HG02840 (cell line): ENCODE measurements around the gene CHRNG.

ENCODE experiments used
- ATAC-seq: cut with Tn5 transposase; IDR thresholded peaks from one replicate; pipeline ENCODE4 v1.9.1; 2021; ENCODE audit warnings: mild to moderate bottlenecking, moderate library complexity, moderate number of reproducible peaks; ENCODE audit not compliant: unreplicated experiment, low FRiP score

The CHRNG gene

DNA sequence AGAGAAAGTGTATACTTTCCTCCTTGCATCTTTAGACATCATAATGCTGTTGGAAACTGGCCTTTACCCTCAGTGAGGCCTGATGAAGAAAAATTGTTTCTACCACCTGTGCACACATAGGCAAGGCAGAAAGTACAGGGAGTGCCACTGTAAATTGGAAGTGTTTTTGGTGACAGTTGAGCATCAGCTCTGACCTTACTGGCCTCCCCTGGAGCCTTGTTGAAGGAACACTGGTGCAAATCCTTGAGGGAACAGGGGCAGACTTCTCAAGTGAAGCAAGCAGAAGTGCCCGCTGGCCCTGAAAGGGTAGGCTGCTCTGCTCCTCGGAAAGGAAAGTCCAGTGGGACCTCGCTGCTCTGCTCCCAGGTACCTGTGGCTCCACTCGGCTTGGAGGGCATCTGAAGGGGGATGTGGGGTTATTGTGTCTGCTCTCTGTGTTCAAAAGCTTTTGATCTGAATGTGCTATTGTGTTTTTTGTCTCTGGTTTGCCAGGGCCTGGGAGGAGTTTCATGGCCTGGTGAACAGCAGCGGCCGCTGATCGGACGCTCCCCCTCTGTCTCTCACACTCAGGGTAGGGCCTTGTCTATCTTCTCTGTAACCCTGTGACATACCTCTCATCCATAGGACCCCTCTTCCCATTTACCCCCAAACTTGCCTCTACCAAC is 34.4 kb downstream of the CHRNG start:
- no peak for ATAC-seq

DNA sequence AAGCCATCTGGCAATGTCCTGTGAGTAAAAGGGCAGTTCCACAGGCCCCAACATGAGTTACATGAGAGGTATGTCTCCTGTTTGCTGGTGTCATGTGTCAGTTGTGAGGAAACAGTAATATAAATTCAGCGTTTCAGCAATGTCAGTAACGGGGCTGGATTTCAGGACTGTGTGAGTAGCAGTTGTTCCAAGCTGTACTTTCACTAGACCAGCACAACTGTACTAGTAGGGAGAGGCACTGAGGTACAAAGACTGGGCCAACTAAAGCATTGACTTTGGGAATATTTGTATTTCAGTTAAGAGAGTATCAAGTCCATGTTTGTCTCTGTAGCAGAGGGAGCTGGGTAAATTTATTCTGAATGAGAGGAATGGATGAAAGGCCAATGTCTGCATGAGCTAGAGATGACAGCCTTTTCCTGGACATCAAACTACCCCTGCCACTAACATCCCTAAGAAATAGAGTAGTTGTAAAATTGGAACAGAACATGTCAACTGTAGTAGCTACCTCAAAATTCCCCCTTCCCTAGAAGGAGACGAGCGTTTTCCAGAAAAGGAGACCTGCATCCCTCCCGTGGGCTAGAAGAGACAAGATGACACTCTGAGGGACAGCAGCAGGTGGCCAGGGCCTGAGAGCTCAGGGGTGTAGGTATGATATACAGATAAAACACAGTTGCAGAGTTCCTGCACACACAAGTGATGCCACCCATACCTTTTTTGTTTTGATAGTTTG is 35.3 kb downstream of the CHRNG start:
- no peak for ATAC-seq

DNA sequence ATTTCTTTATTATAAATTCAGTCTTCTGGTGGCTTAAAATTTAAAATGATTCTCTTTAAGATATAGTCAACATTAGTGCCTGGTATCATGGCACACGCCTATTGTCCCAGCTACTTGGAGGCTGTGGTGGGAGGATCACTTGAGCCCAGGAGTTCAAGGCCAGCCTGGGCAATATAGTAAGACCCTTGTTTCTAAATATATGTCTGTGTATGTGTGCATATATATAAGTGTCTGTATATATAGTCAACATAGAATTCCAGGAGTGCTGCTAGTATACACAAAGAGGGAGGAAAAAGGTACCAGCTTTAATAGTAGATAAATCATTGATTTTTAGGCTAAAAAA is 35.9 kb downstream of the CHRNG start:
- no peak for ATAC-seq

DNA sequence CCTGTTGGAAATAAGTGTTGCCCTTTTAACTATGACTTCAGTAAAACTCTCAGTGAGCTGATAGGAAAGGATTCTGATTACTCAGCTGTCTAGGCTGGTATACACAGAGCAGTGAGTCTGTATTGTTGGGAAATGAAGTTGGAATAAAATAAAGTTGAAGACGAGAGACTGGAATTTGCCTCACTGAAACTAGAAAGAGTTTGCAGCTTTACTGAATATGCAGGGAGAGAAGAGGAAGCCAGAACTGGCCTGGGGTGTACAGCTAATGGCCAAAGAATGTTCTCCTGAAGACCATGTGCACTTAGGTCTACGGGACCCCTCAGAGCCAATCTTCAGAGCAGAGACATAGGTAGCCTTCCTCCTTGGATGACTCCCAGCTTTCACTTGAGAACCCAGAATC is 37.5 kb downstream of the CHRNG start:
- ATAC-seq, result no peak

DNA sequence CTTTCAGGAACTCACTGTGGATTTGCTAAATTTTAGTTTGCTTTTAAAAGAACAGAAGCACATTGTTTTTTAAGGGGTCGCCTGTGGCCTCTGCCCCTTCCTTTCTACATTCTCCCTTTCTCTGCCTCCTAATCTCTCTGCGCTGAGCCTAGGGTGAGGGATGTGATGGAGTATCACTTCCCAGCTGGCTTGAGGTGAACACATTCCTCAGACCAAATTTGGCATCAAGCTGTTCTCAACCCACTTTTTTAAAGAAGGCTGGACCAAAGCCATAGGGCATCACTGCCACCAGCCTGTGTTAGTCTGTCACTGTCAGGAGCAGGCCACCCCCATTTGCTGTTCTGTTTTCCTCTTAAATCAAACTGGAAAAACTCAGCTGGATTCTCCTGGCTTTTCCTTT is 38.3 kb downstream of the CHRNG start:
- no peak for ATAC-seq

DNA sequence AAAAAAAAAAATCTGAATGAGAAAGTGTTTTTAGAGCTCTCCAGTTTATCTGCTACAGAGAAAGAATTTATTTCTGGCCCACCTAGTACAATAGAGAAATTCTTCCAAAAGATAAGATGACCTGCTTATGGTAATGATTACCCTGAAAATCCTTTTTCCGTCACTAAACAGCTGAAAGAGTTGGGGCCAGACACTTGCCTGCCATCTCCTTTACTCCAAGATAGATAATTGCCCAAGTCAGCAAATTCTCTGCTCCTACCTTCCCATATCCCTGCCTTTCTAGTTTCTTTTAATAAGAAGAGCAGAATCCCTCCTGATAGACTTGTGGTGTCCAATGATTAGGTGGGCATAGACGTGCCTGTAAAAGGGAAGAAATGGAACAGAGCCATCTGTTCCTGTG is 39.1 kb downstream of the CHRNG start:
- ATAC-seq, result no peak

DNA sequence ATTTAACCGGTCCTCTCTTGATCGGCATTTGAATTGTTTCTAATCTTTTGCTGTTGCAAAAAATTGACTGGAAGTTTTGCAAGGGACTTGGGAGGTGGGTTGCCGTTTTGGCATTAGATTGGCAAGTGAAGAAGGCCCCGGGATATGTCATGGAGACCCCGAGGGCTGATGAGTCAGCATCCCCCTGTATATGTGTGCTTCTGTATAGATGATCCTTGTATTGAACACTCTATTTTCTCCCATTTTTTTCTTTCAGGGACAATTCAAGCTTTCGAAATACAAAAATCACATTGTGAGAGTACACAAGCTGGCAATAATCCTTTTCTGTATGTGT is 41.1 kb downstream of the CHRNG start:
- no peak for ATAC-seq

DNA sequence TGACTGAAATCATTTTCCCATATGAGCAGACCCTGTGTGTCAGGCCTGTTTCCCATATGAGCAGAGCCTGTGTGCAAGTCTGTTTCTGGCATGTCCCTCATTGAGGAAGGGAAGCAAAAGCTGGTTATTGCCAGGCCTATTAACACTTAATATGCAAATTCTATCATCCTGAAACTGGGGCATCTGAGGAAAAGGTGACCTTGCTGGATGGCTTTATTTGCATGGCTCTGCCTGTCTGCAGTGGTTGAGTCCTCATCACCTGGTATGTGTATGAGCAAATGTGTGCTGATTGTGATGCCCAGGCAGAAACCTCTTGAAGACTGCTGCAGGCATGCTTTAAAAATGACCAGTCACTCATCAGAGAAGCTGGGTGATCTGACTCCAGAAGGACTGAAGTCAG is 42.2 kb downstream of the CHRNG start:
- no peak for ATAC-seq

DNA sequence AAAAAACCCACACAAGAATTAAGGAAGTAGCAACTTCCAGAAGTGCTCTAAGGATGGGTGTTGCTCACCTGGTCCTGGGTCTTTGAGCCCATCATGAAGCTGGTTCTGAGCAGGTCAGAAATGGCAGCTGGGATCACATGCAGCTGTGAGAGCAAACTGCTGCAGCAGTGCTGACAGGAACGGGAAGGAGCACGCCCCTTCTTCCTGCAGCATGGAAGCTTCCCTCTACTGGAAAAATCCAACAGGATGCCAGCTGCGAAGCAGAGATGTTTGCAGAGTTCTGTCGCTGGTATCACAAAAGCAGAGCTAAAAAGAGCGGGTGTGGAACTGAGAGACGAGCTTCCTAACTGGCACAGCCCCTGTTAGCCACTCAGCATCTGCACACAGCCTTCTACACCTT is 44.7 kb downstream of the CHRNG start:
- ATAC-seq, result no peak

DNA sequence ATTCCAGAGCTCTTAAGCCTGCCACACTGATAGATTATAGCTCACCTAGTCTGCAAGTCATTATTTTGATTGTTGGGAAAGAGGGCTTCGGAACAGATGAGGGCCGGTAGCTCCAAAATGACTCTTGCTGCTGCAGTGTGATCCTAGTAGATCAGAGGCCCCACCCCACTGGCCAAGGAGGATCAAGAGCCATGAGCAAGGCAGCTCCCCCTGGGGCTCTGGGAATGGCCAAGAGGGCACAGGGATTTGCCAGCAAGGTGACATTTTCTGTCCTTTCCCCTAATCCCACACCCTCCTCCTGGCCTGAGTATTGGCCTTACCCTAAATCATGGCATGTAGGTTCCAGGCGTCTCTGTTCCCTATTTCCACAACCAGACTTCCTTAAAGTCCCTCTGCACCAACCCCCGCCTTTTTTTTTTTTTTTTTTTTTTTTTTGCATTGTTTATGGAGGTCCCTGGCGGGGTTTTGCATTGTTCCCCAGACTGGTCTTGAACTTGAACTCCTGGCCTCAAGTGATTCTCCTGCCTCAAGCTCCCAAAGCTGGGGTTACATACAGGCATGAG is 47.5 kb downstream of the CHRNG start:
- ATAC-seq, result no peak

DNA sequence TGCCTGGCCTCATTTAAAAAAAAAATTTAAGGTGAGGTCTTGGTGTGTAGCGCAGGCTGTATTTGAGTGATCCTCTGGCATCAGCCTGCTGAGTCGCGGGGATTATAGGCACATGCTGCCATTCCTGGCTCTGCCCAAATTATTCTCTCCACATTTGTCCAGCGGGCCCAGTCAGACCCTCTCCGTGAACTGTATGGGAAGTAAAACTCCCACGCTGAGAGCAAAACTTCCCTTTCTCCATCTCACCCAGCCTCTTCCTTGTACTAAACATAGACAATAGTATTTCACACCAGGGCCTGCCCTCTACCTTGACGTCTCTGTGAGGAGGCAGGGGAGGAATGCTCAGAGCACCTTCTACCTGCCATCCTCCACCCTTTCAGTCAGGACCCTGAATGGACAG is 48.0 kb downstream of the CHRNG start:
- ATAC-seq, result no peak

DNA sequence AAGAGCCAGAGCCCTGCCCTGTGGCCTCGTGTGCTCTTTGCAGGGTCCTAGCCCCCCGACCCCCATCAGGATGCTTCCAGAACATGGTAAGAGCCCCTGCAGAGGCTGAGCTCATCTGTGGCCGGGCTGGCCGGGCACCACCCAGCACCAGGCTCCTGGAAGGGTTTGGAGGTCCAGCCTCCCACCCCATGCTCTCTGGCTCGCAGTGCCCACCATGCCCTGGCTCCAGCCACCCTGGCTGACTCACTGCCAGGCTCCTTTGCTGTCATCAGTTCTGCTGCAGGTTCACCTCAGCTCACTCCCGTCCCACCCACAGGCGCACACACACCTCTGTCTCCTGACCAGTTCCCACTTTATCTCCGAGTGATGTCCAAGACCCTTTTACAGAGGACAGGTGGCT is 48.5 kb downstream of the CHRNG start:
- ATAC-seq, result no peak

DNA sequence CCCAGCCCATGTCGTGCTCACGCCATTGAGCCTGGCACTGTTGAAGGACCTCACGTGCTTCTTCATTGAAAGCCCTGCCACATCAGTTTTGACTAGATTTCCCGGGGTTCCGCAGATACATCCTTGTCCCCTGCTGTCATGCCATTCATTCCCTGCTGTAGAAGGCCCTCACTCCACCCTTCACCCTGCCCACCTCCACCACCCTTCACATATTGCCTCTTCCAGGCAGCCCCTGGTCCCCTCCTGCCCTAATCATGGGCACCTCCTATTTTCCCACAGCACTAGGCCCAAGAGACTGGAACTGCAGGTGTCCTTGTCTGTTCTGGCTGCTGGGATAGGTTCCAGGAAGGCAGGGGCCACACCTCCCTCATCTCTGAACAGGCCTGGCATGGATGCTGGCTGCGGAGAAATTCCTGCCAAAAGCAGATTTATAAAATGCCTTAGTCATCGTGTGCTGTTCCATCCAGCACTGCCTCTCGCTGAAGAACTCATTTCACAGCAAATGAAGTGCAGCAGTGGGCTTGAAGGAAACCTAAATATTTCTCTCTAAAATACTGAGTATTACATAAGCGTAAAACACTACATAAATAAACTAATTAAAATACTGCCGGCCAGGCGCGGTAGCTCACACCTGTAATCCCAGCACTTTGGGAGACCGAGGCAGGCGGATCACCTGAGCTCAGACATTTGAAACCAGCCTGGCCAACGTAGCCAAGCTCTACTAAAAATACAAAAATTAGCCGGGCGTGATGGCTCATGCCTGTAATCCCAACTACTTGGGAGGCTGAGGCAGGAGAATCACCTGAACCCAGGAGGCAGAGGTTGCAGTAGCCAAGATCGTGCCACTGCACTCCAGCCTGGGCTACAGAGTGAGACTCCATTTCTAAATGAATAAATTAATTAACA is 49.4 kb downstream of the CHRNG start:
- no peak for ATAC-seq

DNA sequence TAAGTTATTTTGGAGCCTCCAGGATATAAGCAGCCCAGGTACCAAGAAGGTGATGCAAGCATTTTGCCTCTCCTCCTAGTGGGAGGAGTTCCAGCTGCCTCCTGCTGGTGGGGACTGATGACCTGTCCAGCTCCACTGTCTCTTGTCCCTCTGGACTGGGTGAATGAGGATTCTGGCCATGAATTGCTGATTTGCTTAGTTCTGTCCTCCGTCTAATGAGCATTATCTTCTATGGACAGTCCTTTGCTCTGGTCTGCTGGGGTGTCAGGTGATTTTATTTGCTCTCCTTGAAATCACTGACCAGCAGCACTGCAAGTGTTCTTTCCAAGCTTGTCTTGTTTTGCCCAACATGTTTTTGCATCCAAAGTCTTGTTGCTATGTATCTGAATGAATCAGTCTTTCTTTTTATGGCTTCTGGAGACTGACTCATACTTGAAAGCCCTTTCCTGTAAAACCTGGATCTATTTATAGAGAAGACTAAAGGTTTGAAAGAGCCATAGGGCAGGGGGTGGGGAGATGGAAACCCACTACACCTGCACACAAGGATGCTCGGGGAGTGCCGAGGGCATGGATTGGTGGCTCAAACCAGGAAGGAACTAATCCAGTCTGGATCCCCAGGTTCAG is 53.4 kb downstream of the CHRNG start:
- no peak for ATAC-seq

DNA sequence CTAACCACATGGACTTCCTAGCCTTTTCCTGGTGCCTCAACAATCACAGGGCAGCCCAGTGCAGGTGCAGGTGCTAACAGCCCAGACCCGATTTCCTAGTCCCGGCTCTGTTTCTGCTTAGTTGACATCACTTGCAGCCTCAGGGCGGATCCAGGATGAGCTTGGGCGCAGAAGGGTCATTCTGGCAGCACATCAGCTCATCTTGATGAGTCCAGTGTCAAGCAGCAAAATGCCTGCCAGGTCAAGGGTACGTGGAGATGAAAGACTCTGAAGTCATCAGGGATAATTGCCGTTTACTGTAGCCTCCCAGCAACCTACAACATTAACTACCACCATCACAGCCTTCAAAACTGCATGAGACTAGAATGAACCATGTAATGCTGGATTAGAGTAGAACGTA is 54.5 kb downstream of the CHRNG start:
- ATAC-seq, result no peak
